ENCODE measurements around the gene NECTIN2. TPM values are rescaled to one million over a fixed set of nuclear protein-coding genes. Genes with fewer than 3 reads are reported as not detected.

Gene NECTIN2
- total RNA-seq, 2 experiments from 2014 or later, result not detected

- Histone ChIP-seq H4K20me1 (ENCODE audit: insufficient read depth, low read length) (no peaks in the 10 kb centered on the region), H3K79me2 (ENCODE audit: insufficient read depth, low read depth, low read length) (no peaks in the 10 kb centered on the region), H3K4me2 (ENCODE audit: low read length) (peak overlapping the region; percentile 22; the same call in 1 of the 2 replicates), H3K9me2 (ENCODE audit: insufficient read depth, low read length) (no peaks in the 10 kb centered on the region), H3K27ac (ENCODE audit: low read depth, low read length, poor library complexity, severe bottlenecking) (no peak overlapping the region), H3K36me3 (ENCODE audit: insufficient read depth, low read length) (no peaks in the 10 kb centered on the region), H2AFZ (ENCODE audit: low read length) (no peak overlapping the region), H3K4me3 (ENCODE audit: low read depth, low read length, poor library complexity, severe bottlenecking) (no peak overlapping the region), H3K4me1 (ENCODE audit: insufficient read depth, low read length, poor library complexity, severe bottlenecking) (peaks cover 19% of the 10 kb centered on the region), H3K9me3 (ENCODE audit: low read length) (no peaks in the 10 kb centered on the region)
- DNase-seq (ENCODE audit: low spot score), result no peak
- intact Hi-C loops (cut with micrococcal nuclease; ENCODE audit: unreplicated experiment), result loop anchor here (1.0 kb wide), 1 partner anchor 46 kb away; no protein-coding TSS in a partner anchor
- TF ChIP-seq EZH2phosphoT487 (IDR thresholded peaks at IDR 0.05; ENCODE audit: borderline replicate concordance, low read depth, low read length), result no peak
- TF ChIP-seq CTCF (conservative IDR thresholded peaks at IDR 0.05; ENCODE audit: low read length), result no peak
- ChIA-PET POLR2A (no interaction called here), CTCF (ENCODE audit: unreplicated experiment) (no interaction called here)
- BruUV-seq (replicated peaks), result no TSS peak
These were observed 46.3 kb upstream of the NECTIN2 start for GRCh38 chr19:44799627-44800346.

GRCh38 chr19:44800461-44800860 is 45.6 kb upstream of the NECTIN2 start:
- CTCF ChIA-PET (ENCODE audit: unreplicated experiment), result no interaction called here
- H3K4me1 ChIP-seq (ENCODE audit: insufficient read depth, low read length, poor library complexity, severe bottlenecking), result peaks cover 19% of the 10 kb centered on the region
- TF ChIP-seq EZH2phosphoT487 (IDR thresholded peaks at IDR 0.05; ENCODE audit: borderline replicate concordance, low read depth, low read length) (no peak), CTCF (conservative IDR thresholded peaks at IDR 0.05; ENCODE audit: low read length) (peak; percentile 87)
- H3K9me3 ChIP-seq (ENCODE audit: low read length), result no peaks in the 10 kb centered on the region
- H3K4me3 ChIP-seq (ENCODE audit: low read depth, low read length, poor library complexity, severe bottlenecking), result no peak overlapping the region
- H3K79me2 ChIP-seq (ENCODE audit: insufficient read depth, low read depth, low read length), result no peaks in the 10 kb centered on the region
- H3K4me2 ChIP-seq (ENCODE audit: low read length), result peak overlapping the region; percentile 22; the same call in 1 of the 2 replicates
- BruUV-seq (replicated peaks), result no TSS peak
- H2AFZ ChIP-seq (ENCODE audit: low read length), result no peak overlapping the region
- H3K36me3 ChIP-seq (ENCODE audit: insufficient read depth, low read length), result no peaks in the 10 kb centered on the region
- intact Hi-C loops (cut with micrococcal nuclease; ENCODE audit: unreplicated experiment), result loop anchor here (1.0 kb wide), 1 partner anchor 45 kb away; no protein-coding TSS in a partner anchor
- POLR2A ChIA-PET, result no interaction called here
- no peaks in the 10 kb centered on the region for H3K9me2 ChIP-seq (ENCODE audit: insufficient read depth, low read length)
- H3K27ac ChIP-seq (ENCODE audit: low read depth, low read length, poor library complexity, severe bottlenecking), result no peak overlapping the region
- no peaks in the 10 kb centered on the region for H4K20me1 ChIP-seq (ENCODE audit: insufficient read depth, low read length)
- peak; percentile 87 for DNase-seq (ENCODE audit: low spot score)
